ELR (cell line): Measurements from ENCODE around the gene LOC101059915.
"Not testable (repeated sequence)": the region's sequence is repeated elsewhere in the genome, so short reads cannot be mapped to it uniquely, and the experiment has no call there.

ENCODE experiments used
- DNase-seq: peaks from one replicate; pipeline ENCODE4 v3.0.0-alpha.2; 2015; ENCODE audit warnings: low read depth

The LOC101059915 gene

GRCh38 chrX:71675636-71676035 lies 8.3 kb downstream of the LOC101059915 start:
- not testable (repeated sequence) for DNase-seq

GRCh38 chrX:71676068-71676795 lies 8.9 kb downstream of the LOC101059915 start:
- not testable (repeated sequence) for DNase-seq

- not testable (repeated sequence) for DNase-seq
These were observed 9.8 kb downstream of the LOC101059915 start for GRCh38 chrX:71677195-71677594.

- DNase-seq = no peak
These were observed 12.3 kb downstream of the LOC101059915 start for GRCh38 chrX:71679575-71680207.

- not testable (repeated sequence) for DNase-seq
These were observed 29.5 kb downstream of the LOC101059915 start for GRCh38 chrX:71696641-71697465.

DNA sequence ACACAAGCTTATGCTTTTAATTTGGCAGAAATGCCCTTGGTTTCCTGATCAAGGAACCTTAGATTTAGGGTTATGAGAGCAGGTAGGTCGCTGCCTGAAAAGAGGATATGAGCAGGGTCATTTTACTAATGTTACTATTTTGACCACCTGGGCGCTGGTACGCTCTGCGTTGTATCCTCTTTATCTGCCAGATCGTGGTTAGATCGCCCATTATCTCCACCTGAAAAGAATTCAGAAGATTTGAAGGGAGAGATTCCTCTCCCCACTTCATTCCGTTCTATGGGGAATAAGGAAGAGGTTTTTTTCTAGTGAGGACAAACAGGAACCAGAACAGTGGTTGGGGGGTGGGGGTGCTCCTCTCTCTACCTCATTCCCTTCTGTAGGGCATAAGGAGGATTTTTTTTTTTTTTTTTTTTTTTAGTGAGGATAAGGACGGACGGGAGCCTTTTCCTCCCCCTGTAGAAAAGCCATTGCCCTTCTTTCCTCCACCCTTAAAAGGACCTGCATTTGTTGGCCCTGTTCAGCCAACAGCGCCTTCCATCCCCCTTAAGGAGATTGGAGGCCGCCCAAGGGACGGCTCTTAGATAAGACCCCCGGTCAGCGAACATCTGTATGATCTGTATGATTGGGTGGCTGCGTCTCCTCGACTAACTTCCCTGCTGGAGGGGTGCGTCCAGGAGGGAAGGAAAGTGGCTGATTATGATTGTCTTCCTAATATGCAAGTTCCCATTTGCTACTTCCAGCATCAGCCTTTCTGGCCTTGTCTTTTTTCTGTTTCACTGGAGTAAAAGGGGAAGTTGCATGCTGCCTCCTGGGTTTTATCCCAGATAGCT lies 30.3 kb downstream of the LOC101059915 start:
- DNase-seq = not testable (repeated sequence)

GRCh38 chrX:71698299-71699022 lies 31.1 kb downstream of the LOC101059915 start:
- not testable (repeated sequence) for DNase-seq

GRCh38 chrX:71699023-71699344 lies 31.6 kb downstream of the LOC101059915 start:
- not testable (repeated sequence) for DNase-seq

- DNase-seq = not testable (repeated sequence)
These were observed 35.5 kb downstream of the LOC101059915 start for GRCh38 chrX:71702853-71703252.

DNA sequence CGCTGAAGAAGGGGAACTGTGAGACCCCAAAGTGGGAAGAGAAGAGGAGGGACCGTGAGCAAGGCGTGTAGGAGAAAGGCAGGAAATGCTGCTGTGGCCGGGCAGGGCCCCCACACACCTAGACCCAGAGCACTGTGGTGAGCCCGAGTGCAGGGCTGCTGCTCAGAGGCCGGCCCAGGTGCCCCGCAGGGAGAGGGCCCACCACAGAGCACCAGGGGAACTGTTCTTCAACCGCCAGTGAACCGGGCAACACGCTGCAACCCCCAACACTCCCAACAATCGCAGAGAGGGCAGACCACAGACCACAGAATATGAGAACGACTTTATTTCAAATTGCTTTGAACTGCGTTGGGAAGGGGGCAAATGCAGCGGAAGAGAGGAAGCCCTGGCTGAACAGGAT lies 46.7 kb downstream of the LOC101059915 start:
- not testable (repeated sequence) for DNase-seq

GRCh38 chrX:71715551-71715950 lies 48.2 kb downstream of the LOC101059915 start:
- DNase-seq = not testable (repeated sequence)

GRCh38 chrX:71716323-71716722 lies 49.0 kb downstream of the LOC101059915 start:
- not testable (repeated sequence) for DNase-seq

DNA sequence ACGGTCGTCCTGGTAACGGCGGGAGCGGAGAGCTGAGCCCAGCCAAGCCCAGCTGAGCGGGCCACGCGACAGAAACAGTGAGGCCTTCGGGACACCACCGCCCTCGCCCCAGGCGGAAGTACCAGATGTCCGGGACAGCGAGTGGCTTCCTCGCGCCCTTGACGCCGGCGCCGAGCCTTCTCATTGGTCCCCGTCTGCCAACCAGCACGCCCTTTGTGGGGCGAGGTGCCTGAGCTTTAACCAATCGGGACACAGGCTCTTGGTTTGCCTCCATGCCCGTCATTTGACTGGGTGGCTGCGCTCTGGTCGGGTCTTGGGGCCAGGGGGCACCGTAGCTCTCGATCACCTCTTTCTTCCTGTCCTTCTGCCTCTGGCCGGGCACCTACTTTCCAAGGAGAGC lies 50.8 kb downstream of the LOC101059915 start, which contains the start of gene CXorf49:
TSS of gene CXorf49 (minus strand) at position 101 of the 400 bp plus-strand sequence. CDS start 134 bp downstream, outside the sequence.
- DNase-seq = not testable (repeated sequence)

- DNase-seq = not testable (repeated sequence)
These were observed 51.8 kb downstream of the LOC101059915 start for GRCh38 chrX:71719195-71719594.

GRCh38 chrX:71720289-71720886 lies 53.0 kb downstream of the LOC101059915 start:
- DNase-seq = not testable (repeated sequence)
